Smooth muscle cell of the coronary artery (primary cell): ENCODE measurements around the gene TEX38. TPM values are rescaled to one million over a fixed set of nuclear protein-coding genes. Genes with fewer than 3 reads are reported as not detected.

Experiments
- total RNA-seq: library from RNA; depleted of rRNA; stranded (reverse); fragments of >200 nt; gene quantifications from 2 replicates; pipeline ENCODE4 v1.2.3, GENCODE V29; 2014; ENCODE audit warnings: low replicate concordance

TEX38 gene
- total RNA-seq, result not detected in 2 replicates

GRCh38 chr1:46671554-46671953, at the start of gene TEX38:
TEX38 (plus strand) TSS chr1:46671854; CDS start chr1:46671935, 81 bp downstream.

GRCh38 chr1:46667782-46668760, 3.6 kb upstream of the TEX38 start, which contains the start of gene ATPAF1:
ATPAF1 (minus strand) TSS chr1:46668364; CDS start chr1:46668322, 42 bp downstream.

DNA sequence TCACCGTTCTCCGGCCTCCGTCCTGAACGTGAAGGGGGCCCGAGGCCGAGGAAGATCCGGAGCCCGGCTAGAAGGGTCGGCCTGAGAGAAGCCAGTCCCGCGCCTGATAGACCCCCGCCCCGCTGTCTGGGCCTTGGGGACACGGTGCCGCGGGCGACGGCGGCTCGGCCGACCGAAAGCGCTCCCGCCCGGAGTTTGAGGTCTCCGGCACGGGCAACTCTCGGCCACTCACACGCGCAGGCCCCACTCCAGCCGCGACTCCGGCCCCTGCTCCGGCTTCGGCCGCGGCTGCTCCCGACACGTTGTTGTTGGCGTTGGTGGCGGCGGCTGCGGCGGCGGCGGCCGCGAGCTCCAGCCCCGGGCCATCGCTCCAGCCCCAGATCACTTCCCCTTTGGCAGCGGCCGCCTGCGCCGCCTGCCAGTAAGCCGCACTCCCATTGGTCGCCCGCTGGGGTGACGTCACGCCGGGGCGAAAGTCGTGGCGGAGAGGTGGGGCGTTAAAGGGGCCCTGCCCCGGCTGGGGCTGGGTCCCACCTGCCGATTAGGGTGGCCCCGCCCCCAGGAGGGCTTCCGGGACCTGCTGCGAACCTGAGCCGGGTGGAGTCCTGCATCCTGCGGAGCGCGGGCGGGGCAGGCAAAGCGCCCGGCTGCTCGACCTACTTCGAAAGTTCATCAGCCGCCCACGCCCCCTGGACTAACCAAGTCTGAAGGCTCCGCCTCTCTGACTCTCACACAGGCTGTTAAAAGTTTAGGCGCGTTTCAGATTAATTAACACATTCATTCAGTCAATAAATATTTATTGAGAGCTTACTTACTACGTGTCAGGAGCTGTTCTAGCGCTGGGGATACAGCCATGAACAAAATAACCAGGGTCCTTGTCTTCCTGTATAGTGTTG, 47.3 kb downstream of the TEX38 start, which contains the start of gene EFCAB14:
Gene EFCAB14, minus strand, starts transcription at position 388 of the 896 bp plus-strand sequence. CDS start 1,027 bp downstream, outside the sequence.

Other genes starting within 250 kb of the TEX38 start
- not detected in 2 replicates for gene DMBX1, start 182.0 kb upstream of the TEX38 start, total RNA-seq
- not detected in 2 replicates for gene KNCN, start 120.2 kb upstream of the TEX38 start, total RNA-seq
- 14.2 and 16.9 TPM in 2 replicates for gene MKNK1, start 67.6 kb upstream of the TEX38 start, total RNA-seq
- gene MOB3C, start 55.0 kb upstream of the TEX38 start, total RNA-seq, result 9.6 and 15.1 TPM in 2 replicates
- 29.6 and 39.2 TPM in 2 replicates for gene ATPAF1, start 3.5 kb upstream of the TEX38 start, total RNA-seq
- gene EFCAB14, start 47.3 kb downstream of the TEX38 start, total RNA-seq, result 8.5 and 19.8 TPM in 2 replicates
- not detected in 2 replicates for gene CYP4B1, start 127.2 kb downstream of the TEX38 start, total RNA-seq